Jurkat, Clone E6-1 (cell line): ENCODE results near the gene CIZ1.
A peak's percentile ranks its signal among the peaks of the same experiment; 100 is the strongest.
"Not testable (repeated sequence)": the region's sequence is repeated elsewhere in the genome, so short reads cannot be mapped to it uniquely, and the experiment has no call there.

Source experiments
- DNase-seq: peaks from one replicate; pipeline ENCODE4 v3.0.0-alpha.2; 2011; ENCODE audit warnings: low read depth, low spot score
- H3K4me3 ChIP-seq: 2 replicates; pipeline ENCODE4 v1.5.1; 2011; ENCODE audit warnings: mild to moderate bottlenecking, low read length, control low read depth, moderate library complexity

The CIZ1 gene

DNA sequence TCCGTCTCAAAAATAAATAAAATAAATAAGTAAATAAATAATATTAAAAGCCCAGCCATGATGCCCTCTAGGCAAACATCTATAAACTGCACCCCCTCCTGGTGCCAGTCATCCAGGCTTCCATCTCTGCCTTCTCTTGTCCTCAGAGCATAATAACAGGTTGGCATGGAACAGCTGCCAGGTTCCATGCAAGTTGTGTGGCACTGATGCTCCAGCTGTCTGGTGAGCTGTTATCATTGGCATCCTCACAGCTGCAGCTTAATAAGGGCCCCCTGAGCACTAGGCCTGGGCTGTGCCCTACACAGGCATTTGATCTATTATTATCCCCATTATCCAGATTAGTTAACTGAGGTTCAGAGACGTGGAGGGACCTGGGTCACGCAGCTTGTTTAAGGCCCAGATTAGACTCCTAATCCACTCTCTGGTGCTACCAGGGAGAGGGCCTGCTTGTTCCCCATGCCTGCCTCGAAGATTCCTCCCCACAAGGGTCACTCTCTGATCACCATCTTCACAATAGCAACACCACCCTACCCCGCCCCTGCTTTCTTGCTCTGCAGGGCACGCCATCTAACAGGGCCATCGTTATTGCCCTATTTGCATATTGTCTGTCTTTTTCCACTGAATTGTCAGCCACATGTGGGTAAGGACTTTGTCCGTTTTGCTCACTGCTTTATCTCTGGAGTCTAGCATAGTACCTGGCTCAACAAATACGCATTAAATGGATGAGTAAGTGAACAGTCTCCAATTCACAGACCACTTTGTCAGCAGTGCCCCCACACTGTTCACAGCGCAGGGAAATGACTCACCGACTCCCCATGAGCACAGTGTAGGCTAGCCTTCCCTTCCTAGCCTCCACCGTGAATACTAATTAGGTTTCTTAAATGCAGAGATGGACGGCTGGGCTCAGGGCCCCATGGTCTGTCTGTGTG lies 10.3 kb upstream of the CIZ1 start:
- no peak overlapping the region for H3K4me3 ChIP-seq
- no peak for DNase-seq

DNA sequence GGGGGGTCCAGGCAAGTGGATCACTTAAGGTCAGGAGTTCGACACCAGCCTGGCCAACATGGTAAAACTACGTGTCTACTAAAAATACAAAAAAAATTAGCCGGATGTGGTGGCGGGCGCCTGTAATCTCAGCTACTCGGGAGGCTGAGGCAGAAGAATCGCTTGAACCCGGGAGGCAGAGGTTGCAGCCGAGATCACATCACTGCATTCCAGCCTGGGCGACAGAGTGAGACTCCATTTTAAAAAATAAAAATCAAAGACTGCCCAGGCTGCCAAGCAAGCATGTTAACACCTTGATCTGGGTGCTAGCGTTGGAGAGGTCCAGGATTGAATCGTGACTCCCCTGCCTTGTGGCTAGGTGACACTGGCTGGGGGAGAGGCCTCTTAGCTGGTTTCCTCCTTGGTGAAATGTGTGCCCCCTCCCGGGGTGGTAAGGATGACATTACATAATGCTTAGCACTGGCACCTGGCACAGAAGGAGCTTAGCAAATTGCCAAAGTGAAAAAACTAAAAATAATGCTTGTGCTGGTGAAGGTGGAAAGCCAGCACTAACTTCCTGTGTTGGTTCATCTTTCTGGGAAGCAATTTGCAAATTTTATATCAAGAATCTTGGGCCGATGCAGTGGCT lies 2.2 kb upstream of the CIZ1 start:
- no peak overlapping the region for H3K4me3 ChIP-seq
- DNase-seq = no peak

DNA sequence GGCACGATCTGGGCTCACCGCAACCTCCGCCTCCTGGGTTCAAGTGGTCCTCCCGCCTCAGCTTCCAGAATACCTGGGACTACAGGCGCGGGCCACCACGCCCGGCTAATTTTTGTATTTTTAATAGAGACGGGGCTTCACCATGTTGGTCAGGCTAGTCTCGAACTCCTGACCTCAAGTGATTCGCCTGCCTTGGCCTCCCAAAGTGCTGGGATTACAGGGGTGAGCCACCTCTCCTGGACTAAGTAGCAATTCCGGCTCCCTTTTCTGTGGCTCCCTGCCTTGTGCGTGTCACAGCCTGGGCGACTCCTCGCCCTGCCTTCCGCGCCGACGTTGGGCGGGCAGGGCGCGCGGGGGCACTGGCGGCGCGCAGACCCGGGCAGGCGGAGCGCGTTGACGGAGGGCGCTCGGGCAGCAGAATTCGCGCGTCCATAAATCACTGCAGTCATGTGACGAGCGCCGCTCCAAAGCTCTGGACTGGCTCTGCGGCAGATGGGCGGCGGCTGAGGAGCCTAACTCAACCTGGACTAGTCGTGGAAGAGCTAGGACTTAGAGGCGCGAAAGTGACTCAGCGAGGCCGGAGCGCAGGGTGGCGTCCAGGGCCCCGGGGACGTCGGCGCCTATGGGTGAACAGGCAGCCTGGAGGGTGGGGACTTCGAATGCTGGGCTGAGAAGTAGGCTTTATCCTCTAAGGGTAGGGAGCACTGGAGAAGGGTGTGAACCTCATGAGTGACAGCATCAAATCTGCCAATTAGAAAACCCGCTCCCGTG lies 1.4 kb upstream of the CIZ1 start:
- DNase-seq = no peak
- H3K4me3 ChIP-seq = no peak overlapping the region

DNA sequence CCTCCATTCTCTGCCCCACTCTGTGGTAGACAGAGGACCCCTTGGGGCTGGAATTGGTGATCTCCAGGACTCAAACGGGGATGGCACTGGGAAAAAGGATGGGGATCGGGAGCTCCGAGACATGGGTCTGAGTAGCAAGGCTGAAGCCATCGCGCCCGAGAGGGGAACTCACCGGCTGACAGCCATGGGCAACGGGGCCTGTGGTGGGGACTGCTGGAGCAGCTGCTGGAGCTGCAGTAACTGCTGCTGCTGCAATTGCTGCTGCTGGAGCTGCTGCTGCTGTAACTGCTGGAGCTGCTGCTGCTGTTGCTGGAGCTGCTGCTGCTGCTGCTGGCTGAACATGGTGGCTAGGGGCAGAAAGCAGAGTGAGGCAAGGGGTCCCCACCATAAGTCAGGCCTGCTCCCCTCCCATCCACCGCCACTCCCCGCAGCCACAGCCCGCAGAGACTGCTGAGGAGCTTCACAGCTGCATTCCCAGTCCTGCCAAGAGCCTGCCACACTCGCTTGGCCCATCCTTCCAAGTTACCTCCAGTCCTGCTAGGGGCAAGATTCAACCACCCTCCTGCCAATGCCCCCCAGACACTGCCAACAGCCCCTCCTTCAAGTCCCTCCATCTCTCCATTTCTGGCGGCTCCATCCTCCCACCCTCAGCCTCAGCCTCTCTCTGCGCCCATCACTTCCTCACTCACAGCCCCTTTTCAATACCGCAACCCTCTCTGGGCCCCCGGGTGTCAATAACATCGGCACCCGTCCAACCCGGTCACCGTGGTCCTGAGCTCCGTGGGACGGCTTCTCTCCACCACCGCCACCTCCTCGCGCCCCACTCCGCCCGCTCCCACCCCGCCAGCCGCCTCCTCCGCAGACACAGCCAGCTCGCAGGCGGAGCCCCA lies 611 bp downstream of the CIZ1 start:
- peak overlapping the region; percentile 72 for H3K4me3 ChIP-seq
- no peak for DNase-seq

DNA sequence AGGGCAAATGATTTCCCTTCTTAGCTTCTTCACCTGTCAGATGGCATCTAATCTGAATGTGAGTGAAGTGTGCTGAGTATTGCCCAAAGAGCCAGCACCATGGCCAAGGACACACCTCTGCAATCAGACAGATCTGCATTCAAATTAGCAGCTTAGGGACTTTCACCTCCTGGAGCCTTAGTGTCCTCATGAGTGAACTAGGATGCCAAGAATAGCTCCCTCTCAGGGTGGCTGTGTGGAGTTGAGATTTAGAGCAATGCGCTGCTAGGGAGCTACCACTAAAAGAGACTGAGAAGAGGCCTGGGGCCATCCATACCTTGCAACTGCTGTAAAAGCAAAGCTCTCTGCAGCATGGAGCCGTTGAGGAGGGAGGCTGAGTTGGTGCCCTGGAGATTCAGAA lies 1.4 kb downstream of the CIZ1 start:
- no peak for DNase-seq
- H3K4me3 ChIP-seq = no peak overlapping the region

DNA sequence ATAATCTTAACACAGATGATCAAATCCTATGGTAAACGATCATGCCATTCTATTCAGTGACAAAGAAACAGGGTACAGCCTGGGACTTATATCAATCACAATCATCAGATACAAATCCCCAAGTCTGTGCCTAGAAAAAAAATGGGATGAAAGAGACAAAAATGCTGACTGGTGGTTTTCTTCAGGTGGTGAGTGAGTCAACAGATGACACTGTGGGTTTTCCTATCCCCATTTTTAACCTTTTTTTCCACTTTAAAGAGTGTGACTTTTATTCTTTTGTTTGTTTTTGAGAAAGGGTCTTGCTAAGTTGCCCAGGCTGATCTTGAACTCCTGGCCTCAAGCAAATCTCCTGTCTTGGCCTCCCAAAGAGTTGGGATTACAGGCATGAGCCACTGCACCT lies 3.2 kb downstream of the CIZ1 start:
- DNase-seq = no peak
- no peak overlapping the region for H3K4me3 ChIP-seq

DNA sequence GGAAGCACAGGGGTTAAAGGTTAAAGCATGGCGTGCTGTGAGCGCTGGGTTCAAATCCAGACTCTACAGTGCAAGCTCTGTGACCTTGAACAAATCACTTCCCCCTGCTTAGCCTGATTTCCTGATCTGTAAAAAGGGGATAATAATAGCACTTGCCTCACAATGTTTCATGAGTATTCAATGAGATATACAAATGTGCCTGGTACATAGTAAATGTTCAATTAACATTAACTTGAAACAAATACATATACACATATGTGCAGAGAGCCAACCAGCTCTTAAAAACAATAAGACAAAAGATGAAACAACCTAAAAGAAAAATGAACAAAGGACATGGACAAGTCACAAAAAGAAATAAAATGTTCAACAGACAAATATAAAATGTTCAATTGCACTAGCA lies 4.0 kb downstream of the CIZ1 start:
- no peak for DNase-seq
- H3K4me3 ChIP-seq = no peak overlapping the region

DNA sequence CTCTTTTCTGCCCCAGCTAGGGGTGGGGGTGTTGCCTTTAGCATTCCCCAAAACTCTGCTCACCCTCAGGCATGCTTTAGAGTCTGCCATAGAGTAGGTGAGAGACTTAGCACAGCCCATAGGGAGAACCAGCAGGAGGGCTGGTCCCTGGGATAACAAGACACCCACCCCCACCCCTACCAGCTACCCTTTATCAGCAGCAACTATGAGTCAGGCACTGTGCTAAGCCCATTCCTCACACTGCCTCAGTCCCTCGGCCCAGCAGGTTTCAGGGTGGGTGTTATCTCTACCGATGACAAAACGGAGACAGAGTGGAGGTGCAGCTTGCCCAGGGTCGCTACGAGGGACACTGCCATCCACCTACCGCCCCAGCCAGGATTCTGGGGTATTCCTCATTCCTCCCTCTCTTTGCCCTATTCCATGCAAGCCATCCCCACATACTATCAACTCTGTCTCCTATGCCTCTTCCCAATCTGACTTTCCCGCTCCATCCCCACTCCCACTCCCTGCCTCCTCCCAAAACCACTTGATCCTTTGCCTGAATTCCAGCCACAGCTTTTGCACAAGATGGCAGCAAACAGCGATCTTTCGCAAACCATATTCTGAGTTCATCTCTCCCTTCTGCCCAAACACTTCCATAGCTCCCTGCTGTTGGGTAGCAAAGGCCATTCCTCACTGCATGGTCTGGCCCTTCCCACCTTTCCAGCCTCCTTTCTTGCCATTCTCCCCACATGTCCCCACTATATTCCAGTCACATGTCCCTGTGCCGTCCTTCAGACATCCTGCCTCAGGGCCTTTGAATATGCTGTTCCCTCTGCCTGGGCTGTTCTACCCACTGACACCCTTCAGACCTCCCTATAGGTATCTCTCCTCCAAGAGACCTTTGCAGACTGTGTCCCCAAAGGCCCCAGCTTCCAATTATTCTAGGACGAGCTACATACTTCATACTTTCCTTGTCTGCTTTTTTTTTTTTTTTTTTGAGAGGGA lies 5.1 kb downstream of the CIZ1 start:
- no peak overlapping the region for H3K4me3 ChIP-seq
- DNase-seq = no peak

DNA sequence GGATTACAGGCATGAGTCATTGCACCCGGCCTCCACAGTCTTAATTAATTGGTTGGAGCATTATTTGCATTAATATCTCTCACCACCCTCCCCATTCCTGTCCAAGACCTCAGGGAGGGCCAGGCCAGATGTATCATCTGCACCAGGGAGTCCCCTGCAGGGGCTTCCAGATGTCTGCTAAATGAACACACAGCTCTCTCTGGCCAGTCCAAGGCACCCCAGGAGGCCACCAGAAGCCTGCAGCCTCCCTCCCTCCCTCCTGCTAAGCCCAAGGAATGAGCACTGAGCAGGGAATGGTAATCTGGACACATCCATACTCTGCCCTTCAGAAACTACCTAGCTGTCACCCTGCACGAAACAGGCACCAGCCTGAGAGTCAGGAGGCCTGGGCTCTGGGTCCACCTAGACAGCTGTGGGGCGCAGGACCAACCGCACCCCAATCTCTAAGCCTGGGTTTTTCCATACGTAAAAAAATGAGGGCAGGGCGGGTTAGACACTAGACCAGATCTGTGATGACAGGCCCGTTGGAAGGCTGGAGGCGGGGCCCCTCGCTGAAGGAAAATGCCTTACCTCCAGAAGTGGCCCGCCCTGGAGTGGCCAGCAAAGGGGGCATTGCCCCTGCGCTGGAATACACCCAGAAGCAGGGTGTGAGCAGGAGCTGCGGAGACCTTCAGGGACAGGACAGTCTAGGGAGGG lies 8.3 kb downstream of the CIZ1 start:
- no peak for DNase-seq

DNA sequence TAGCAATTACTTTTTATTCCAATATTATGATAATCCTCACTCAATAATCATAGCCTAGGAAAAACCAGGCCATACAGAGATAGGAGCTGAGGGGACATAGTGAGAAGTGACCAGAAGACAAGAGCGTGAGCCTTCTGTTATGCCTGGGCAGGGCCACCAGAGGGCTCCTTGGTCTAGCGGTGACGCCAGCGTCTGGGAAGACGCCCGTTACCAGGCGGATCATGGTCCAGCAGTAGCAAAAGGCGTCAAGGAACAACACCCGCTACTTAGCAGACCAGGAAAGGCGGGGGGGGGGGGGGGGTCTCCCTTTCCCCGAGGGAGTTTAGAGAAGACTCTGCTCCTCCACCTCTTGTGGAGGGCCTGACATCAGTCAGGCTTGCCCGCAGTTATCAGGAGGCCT lies 9.9 kb downstream of the CIZ1 start:
- DNase-seq, H3K4me3 ChIP-seq: not testable (repeated sequence)

More for the DNA sequence above, 8.3 kb downstream of the CIZ1 start:
- H3K4me3 ChIP-seq = no peak overlapping the region

DNA sequence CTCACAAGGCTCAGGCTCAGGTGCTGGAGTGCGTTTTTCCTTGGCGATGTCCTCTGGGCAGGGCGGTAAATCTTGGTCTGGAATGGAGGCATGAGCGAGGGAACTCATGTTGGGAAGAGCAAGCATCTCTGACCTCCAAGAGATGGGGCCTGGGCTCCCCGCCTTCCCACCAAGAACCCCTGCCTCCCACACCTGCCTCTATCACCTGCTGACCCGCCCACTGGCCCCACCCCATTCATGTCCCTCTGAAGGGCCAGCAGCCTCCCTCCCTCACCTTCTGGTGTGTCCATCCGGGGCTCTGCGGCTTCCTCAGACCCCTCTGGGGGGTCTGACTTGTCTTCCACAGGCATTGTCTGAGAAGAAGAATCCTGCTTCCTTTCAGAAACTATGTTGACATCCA lies 10.9 kb downstream of the CIZ1 start:
- no peak for DNase-seq
- H3K4me3 ChIP-seq = no peak overlapping the region

DNA sequence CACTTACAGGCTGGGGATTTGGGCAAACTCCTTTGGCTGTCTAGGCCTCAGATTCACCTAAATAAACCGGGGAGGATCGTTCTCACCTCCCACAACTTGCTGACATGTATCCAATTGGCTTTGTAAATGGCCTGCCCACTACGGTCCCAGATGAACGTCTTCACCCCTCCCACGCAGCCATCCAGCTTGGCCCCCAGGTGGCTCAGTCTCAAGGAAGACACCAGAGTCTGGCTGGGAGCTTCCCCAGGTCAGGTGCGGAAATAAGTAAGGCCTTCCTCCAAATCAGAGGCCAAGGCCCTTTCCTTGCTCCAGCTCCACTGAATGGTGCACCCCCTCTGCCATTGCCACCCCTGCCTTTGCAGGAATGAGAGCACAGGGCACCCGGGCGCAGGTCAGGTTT lies 11.4 kb downstream of the CIZ1 start:
- no peak for DNase-seq

DNA sequence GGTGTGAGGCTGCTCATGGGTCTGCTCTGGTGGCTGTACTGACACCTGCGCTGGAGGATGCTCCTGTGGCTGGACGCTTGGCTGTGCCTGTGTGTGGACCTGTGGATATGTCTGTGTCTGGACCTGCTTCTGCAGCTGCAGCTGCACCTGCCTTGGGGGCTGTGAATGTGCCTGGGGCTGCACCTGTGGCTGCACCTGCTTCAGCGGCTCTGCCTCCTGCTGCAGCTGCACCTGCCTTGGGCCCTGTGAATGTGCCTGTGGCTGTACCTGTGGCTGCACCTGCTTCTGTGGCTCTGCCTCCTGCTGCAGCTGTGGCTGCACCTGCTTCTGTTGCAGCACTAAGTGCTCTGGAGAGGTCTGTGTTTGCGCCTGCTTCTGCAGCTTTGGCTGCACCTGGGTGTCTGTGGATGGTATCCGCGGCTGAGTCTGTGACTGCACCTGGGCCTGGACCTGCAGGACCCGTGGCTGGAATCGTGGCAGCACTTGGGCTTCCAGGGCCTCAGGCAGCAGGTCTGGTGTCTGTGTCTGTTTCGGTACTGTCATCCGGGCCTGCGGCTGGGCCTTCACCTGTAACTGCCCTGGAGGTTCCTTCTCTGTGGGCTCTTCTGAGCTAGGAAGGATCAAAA lies 12.5 kb downstream of the CIZ1 start:
- DNase-seq = no peak
- no peak overlapping the region for H3K4me3 ChIP-seq

More for the DNA sequence above, 11.4 kb downstream of the CIZ1 start:
- no peak overlapping the region for H3K4me3 ChIP-seq

DNA sequence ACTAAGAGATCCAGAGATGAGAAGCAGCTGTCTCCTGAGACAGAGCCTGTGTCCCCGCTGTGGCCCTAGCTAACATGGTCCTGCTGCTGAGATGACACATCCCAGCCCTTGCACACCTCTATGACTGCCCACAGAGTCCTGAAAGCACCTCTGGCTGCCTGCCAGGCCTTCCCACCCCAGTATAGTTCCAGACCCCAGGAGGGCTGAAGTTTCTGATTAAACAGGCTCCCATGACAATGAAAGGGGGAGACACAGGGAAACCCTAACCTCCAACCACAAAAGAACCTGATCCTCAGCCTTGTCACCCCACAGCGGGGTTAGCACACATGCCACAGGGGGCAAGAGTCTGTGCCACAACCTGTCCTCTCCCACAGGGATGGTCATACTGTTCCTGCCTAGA lies 15.6 kb downstream of the CIZ1 start:
- DNase-seq = no peak

DNA sequence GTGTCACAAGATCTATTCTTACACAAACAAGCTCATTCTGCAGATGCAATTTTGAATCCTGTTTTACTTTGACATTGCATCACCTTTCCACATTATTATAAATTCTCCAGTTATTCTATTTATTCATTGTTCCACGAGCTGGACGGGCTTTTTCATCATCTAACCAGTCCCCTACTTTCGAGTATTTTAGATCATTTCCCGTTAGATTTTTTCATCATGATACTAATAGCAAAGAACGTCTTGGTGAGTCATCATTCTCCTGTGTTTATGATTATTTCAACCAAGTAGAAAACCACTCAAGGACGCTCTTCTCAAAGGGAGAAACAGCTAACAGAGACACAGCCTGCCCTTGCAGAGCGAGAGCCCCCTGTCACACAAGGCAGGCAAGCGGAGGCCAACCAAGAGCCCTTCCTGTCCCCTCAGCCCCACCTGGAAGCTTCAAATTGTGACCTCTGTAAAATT lies 16.2 kb downstream of the CIZ1 start:
- H3K4me3 ChIP-seq = no peak overlapping the region
- DNase-seq = no peak

More for the DNA sequence above, 15.6 kb downstream of the CIZ1 start:
- no peak overlapping the region for H3K4me3 ChIP-seq

DNA sequence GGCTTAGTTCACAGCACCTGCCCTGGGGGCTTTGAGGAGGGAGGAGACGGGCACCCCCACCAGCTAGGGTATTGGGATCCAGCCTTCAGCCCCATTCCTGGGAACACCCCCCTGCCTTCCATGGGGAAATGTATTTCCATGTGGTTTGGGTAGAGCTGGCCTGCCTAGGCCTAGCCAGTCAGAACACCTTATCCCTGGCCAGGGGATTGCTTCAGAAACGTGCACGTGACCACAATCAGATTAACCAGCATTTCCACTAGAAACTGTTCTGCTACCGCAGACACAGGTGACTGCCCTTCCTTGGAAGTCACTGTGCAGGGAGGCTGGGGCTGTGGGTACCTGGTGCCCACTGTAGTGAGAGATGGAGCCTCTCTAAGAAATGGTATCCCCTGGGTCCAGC lies 17.3 kb downstream of the CIZ1 start:
- H3K4me3 ChIP-seq = no peak overlapping the region
- no peak for DNase-seq

DNA sequence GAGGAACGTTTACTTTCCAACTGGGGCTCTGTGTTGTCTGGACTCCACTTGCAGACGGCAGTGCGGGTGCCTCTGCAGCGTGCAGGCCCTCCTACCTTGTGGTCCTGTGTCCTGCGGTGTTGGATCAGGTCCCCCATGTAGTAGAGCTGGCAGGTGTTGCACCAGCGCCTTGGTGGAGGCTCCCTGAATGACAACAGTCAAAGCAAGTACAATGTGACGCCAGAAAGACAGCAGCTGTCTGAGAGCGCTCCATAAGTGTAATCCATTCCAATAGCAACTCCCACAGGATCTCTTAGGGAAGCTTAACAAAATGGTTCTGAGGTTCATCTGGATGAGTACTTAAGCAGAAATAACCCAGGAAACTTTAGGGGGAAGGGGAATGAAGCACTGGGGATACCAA lies 21.4 kb downstream of the CIZ1 start:
- no peak for DNase-seq
- no peak overlapping the region for H3K4me3 ChIP-seq
